ENCODE data around the gene RASAL2.

DNA sequence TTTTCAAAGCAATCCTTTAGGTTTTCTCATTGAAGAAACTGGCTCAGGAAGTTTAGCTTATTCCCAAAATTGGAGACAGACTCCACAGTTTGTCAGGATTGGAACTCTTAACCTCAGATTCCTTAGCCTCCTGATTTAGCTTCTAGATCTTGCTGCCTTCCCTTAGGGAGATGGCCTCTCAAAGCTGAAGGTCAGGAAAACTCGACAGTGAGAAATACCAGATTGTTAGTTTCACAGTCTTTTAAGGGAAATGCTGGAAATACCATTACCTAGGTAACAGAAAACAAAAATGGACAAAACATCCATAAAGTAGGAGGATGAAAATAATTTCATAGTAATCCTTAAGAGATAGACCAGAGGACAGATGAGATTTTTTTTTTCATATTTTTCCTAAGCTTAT lies 7.8 kb downstream of the RASAL2 start:
- TF ChIP-seq, protein P1, sequence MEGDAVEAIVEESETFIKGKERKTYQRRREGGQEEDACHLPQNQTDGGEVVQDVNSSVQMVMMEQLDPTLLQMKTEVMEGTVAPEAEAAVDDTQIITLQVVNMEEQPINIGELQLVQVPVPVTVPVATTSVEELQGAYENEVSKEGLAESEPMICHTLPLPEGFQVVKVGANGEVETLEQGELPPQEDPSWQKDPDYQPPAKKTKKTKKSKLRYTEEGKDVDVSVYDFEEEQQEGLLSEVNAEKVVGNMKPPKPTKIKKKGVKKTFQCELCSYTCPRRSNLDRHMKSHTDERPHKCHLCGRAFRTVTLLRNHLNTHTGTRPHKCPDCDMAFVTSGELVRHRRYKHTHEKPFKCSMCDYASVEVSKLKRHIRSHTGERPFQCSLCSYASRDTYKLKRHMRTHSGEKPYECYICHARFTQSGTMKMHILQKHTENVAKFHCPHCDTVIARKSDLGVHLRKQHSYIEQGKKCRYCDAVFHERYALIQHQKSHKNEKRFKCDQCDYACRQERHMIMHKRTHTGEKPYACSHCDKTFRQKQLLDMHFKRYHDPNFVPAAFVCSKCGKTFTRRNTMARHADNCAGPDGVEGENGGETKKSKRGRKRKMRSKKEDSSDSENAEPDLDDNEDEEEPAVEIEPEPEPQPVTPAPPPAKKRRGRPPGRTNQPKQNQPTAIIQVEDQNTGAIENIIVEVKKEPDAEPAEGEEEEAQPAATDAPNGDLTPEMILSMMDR (conservative IDR thresholded peaks at IDR 0.05; ENCODE audit: low read depth in 2 of 2), result no peak
- TF ChIP-seq, protein P2, sequence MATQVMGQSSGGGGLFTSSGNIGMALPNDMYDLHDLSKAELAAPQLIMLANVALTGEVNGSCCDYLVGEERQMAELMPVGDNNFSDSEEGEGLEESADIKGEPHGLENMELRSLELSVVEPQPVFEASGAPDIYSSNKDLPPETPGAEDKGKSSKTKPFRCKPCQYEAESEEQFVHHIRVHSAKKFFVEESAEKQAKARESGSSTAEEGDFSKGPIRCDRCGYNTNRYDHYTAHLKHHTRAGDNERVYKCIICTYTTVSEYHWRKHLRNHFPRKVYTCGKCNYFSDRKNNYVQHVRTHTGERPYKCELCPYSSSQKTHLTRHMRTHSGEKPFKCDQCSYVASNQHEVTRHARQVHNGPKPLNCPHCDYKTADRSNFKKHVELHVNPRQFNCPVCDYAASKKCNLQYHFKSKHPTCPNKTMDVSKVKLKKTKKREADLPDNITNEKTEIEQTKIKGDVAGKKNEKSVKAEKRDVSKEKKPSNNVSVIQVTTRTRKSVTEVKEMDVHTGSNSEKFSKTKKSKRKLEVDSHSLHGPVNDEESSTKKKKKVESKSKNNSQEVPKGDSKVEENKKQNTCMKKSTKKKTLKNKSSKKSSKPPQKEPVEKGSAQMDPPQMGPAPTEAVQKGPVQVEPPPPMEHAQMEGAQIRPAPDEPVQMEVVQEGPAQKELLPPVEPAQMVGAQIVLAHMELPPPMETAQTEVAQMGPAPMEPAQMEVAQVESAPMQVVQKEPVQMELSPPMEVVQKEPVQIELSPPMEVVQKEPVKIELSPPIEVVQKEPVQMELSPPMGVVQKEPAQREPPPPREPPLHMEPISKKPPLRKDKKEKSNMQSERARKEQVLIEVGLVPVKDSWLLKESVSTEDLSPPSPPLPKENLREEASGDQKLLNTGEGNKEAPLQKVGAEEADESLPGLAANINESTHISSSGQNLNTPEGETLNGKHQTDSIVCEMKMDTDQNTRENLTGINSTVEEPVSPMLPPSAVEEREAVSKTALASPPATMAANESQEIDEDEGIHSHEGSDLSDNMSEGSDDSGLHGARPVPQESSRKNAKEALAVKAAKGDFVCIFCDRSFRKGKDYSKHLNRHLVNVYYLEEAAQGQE (IDR thresholded peaks at IDR 0.05; ENCODE audit: unreplicated experiment), result no peak
- TF ChIP-seq EZH2phosphoT487 (IDR thresholded peaks at IDR 0.05; ENCODE audit: unreplicated experiment), result no peak

Measured in GM23338 (cell line).